Stimulated activated CD8-positive, alpha-beta memory T cell treated with anti-CD3 and anti-CD28 coated beads, Interleukin-15, amount 100 ng/mL, for 1 hour (primary cell): ENCODE data around the gene ST6GALNAC1.
A peak's percentile ranks its signal among the peaks of the same experiment; 100 is the strongest.

Experiments
- DNase-seq: peaks from one replicate; pipeline ENCODE4 v3.0.0-alpha.2; 2020; ENCODE audit warnings: low read depth

The ST6GALNAC1 gene

DNA sequence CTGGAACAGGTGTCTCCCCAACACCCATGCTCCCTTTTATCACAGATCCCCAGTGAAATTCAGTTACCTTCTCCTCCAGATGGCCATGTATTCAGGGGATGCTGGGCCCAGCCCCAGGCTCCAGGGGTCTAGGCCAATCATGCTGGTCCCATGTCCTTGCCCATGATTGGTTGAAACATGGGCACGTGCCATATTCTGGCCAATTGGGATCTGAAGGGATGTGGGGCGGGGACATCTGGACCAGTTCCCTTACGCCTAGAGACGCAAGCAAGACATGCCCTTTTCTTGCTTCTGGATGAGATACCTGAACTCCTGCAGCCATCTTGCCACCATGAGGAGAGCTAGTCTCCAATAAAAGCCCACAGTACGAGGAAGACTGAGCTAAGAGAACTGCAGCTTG lies 31.0 kb upstream of the ST6GALNAC1 start:
- no peak for DNase-seq

DNA sequence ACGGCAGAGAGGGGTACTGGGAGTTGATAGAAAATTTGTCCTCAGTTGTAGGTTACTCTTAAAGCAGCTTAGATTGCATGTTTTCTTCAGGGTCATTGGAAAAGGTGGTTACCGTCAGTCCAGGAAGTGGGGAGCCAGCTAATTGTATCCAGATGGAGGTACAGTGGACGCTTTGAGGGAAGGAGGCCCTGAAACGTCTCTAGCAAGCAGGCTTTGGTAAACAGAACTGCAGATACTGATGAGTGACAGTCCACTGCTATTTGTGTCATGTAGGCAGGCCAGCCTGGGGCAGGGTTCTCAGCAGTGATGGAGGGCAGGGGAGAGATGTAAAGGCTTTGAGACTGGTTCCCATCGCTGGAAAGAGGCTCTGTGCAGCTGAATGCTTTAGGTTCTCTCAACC lies 30.2 kb upstream of the ST6GALNAC1 start:
- no peak for DNase-seq

DNA sequence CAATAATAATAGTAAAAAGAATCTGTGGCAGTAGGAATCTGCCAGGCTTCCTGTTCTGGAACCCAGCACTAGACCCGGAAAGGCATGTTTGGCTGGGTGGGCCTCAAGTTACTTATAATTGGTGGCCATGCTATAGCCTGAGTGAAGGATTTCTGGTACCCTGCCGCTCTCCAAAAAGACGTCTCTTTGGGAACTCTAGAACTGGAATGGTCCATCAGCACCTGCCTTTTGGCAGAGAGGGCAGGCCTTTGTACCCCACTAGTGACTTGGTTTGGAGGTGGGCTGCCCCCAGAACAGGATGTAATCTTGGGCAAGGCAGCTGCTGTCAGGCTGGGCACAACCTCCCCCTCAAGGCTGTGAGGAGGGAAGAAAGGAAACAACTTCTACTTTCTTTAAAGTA lies 29.3 kb upstream of the ST6GALNAC1 start:
- no peak for DNase-seq

DNA sequence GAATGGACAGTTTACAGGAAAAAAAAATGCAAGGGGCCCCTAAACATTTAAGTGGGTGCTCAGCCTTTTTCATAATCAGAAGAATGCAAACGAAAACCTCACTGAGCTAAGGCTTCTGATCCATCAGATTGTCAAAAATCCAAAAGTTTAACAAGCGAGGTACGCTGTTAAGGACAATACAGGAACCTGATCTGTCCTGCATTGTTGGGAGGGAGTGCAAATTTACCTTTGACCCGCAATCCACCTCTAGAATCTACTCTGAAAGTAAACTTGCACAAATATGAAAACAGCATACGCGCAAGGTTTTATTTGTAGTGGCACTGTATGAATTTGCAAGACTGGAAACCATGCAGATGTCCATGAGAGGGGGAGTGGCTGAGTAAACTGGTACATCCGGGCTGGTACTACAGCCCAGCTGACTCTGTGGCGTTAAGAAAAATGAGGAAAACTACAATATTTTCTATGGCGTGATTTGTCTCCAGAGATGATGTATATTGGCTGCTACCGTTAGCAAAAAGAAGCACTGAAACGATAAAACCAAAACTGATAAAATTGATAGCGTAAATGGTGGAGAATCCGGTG lies 28.8 kb upstream of the ST6GALNAC1 start:
- DNase-seq, result no peak

DNA sequence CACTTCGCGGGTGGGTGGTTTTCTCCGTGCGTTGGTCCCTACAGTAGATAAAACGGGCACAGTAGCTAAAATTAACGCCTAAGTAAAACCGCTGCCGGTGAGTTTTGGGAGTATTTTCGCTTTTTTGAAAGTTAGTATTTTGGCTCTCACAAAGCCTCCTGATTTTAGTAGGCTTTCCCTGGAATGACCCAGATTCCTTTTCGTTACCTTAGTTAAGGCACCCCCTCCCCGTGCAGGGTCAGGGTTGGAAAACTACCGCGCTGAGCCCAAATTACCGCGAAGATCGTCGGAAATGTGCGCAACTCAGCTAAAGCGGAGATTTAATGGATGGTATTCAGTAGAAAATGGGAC lies 28.3 kb upstream of the ST6GALNAC1 start:
- DNase-seq, result no peak

DNA sequence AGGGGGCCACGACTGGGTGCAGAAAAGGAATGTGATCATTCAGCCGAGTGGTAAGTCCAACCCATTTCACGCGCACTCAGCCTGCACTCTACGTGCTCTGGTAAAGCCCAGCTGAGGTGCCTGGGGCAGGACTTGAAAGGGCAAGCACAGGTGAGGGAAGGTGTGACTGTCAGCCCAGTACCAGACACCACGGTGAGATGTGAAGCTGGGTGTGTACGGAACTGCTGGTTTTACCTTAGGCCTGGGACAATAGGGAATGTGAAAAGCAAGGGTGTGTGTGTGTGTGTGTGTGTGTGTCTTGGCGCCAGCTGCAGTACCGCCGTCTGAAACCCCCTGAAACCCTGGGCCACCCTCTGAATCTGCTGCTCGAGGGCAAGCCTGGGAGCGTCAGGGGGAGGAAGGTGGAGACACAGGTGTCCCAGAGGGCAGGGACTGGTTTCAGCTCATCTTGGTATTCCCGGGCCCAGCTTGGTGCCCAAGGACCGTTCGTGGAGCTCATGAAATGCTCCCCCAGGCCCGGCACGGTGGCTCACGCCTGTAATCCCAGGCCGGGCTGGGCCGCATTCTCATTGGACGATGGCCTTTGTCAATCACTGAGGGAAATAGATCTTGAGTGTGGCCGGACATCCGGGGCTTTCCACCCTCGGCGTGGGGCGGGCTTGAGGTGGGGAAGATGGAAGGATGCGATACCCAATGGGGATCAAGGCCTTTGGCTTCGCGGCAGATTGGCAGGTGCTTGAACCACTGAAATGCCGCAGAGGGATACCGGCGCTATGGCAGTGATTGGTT lies 27.8 kb upstream of the ST6GALNAC1 start:
- DNase-seq, result peak; percentile 98

DNA sequence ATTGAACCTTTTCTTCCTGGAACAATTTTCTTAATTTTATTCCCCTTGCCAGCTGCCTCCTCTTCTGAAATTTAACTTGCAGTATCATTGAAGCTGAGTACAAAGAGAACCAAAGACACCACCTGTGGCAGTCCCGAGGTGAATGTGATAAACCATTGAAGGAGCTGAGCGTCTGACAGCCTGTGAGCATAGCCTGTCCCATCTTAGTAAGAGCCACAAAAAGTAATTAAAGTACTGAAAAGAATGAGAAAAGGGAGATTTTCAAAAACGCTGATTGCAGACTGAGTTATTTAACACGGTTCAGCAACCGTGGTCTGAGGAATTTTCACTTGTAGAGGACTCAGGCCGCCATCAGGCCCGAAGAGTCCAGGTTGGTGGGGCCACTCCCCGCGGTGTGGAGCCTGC lies 27.2 kb upstream of the ST6GALNAC1 start:
- no peak for DNase-seq

DNA sequence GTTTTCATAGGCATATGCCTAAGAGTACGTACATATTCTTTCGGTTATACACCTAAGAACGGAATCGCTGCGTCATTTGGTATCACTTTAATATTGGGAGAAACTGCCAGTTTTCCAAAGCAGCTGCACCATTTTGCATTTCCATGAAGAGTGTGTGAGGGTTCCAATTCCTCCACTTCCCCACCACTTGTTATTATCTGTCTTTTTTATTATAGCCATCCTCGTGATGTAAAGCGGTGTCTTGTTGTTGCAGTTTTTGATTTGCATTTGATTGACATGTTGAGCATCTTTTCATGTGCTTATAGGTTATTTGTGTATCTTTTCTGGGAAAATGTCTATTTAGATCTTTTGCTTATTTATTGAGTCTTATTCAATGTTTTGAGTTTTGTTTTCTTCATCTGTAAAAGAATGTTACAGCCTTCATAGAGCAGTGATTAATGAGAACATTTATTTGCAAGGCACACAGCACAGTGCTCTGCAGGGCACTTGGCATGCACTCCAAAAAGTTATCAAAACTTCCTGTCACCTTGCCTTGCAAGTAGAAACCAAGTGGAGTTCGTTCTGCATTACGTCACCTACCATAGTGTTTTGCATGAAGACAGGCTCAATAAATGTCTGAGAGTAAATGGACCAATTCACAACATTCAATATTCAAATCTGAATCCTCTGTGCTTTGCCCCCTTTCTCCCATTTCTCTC lies 26.6 kb upstream of the ST6GALNAC1 start:
- no peak for DNase-seq

DNA sequence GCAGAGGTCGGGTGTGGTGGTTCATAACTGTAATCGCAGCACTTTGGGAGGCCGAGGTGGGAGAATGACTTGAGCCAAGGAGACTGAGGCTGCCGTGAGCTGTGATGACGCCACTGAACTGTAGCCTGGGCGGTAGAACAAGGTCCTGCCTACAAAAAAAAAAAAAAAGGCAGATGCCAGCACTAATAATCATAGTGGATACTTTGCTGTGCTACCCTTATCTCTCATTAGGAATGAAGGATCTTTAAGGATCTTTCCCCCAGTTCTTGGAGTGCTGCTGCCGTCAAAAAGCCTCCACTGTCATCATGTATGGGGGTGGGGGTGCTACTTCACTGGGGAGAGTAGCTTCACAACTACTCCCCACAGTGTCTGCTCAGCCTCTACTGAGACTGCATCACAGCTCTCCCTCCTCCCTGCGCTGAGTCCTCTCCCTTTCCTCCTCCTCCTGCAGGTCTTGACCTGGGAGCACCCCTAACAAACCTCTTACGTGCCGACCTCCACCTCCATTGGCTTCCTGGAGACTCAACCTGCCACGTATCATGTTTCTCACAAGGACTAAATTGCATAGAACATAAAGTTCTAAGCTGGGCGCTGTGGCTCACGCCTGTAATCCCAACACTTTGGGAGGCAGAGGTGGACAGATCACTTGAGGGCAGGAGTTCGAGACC lies 24.4 kb upstream of the ST6GALNAC1 start:
- DNase-seq, result no peak

DNA sequence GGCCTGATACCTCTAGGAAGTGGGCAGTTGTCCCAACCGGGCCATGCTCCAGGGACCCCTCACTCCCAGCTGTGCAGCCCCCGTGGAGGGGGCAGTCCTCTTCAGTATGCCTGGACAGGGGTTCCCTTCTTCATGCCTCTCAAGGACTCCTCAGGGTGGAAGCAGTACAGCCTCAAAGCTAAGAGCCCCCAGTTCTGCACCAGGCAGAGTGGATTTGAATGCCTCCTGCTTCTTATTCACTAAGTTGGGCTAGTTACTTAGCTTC lies 23.9 kb upstream of the ST6GALNAC1 start:
- DNase-seq, result no peak

DNA sequence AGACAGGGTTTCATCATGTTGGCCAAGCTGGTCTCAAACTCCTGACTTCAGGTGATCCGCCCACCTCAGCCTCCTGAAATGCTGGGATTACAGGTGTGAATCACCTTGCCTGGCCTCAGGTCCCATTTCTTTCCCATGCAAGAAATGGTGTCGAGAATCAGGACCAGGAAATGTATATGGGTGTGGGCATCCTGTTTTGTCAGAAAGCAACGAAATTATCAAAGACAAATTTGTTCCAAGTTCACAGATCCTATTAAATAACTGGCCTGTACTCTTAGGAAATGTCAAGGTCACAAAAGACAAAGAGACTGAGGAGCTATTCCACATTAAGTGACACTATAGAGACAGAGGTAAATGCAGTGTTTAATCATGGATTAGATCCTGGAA lies 17.1 kb upstream of the ST6GALNAC1 start:
- no peak for DNase-seq

DNA sequence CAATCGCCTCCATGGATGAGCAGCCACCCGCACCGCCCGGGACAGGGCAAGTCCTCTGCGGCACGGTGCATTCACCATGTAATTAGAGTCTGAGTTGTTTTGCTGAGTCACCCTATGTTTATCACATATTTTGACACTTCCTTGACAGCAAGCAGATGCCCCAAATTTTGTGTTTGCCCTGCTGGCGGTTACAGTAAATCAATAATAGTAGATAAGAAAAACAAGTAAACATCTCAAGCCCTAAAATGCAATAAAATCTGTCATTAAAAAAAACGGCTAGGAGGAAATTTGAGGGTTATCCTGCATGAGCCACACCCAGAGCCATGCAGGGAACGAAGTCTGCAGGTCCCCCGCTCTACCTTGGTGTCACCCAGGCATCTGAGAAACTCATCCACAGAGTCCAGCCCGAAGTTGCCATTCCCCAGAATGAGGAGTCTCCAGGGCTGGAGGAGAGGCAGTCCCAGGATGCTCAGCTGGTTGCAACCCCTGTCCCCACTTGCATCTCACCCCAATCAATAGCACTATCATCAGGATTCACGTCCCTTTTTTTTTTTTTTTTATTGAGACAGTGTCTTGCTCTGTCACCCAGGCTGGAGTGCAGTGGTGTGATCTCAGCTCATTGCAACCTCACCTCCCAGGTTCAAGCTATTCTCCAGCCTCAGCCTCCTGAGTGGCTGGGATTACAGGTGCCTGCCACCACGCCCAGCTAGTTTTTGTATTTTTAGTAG lies 16.5 kb upstream of the ST6GALNAC1 start:
- no peak for DNase-seq

DNA sequence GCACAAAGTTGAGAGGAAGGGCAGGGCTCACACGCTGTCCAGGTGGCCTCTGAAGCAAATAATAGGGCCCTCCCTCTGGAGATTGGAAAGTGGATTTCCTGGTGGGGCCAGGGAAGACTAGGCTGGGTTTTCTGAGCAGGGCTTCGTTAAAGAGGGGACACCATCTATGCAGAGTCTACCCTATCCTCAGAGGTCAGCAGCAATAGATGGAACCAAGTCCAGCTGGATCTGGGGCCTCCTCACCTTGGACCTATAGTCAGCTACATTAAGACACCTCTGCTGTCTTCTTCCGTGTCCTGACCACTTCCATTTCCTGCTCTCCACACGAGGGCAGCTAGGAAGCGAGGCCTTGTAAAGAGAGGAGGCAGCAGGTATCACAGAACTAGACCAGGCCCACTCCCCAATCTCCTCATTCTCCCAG lies 14.7 kb upstream of the ST6GALNAC1 start:
- no peak for DNase-seq

DNA sequence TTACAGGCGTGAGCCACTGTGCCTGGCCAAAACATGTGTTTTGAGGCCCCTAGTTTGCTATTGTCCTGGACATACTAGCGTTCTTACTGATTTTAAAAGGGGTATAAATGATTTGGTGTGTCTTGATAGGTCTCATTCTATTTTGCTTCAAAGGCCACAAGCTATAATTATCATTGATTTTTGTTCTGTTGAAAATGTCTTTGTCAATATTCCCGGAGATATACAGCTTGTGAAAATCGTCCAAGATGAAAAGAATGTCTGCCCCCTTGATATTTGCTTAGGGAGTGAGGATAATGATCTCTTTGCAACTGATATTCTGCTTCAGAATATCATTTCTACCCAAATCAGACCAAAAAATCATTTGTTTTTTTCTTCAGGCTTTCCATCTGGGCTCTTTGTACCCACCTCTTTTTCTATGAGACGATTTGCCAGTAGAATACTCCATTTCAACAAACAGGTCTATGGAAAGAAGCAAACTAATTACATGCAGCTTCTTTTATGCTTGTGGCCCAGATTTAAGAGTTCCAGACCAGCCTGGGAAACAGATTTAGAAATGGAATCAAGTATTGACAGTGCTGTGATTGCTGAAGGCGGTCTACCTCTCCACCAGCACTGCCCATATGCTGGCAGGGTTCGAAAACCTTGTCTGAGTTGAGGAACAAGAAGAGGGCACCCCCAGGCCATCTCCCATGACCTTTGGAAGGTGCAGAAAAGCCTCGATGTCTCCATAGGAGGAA lies 14.1 kb upstream of the ST6GALNAC1 start:
- no peak for DNase-seq

DNA sequence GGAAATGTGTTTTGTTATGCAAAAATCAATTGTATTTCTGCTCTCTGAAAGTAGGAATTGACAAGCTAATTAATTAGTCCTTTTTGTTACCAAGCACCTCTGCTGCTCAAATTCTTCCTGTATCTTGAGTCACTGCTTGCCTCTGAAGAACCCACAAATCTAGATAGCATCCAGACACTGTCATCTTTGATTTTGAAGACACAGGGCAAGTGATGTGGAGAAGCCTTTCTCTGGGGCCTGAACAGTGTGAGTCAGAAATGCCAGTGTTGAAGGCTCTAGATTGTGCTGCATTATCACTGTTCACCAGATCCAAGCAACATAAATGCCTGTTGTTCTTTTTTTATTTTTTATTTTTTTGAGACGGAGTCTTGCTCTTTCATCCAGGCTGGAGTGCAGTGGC lies 10.9 kb upstream of the ST6GALNAC1 start:
- DNase-seq, result no peak

DNA sequence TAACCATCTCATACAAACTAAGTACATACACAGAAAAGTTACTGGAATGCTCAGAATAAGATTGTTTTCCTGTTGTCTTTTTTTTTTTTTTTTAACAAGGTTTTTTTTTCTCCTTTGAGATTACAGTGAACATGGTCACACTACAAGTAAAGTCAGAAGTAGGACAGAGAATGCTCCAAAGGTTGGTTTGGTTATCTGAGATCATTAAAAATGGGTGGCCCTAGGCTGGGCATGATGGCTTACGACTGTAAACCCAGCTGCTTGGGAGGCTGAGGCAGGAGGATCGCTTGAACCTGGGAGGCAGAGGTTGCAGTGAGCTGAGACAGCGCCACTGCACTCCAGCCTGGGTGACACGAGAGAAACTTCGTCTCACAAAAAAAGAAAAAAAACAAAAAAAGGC lies 6.9 kb upstream of the ST6GALNAC1 start:
- DNase-seq, result no peak

DNA sequence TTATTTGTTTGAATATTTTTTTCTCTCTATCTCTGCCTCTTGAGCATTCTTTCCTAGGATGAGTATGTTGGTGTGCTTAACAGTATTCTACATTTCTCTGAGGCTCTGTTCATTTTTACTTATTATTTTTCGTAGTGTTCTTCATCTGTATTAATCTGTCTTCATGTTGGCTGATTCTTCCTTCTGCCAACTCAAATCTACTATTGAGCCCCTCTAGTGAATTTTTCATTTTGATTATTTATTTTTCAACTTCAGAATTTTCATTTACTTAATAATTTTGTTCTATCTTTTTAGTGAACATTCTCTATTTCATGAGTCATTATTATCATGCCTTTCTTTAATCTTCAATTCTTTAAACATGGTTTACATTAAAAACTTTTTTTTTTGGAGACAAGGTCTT lies 3.2 kb upstream of the ST6GALNAC1 start:
- DNase-seq, result no peak

DNA sequence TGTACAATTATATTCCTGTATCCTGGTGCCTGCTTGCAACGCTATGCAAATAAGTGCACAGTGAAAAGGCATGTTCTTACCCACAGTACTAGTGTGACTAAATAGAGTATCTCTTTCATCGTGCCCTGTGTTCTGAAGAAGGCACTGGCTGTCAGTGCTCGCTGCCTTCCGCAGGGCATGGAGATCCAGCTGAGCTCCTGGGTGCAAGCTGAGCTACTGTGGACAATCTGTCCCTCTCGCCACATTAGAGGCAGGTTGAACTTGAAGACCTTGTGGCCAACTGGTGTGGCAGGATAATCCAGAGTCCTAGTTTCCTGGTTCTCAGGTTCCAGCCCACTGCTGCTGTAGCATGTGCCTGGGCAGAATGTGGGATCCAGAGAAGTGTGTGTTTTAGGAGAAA lies 1.9 kb upstream of the ST6GALNAC1 start:
- DNase-seq, result no peak

DNA sequence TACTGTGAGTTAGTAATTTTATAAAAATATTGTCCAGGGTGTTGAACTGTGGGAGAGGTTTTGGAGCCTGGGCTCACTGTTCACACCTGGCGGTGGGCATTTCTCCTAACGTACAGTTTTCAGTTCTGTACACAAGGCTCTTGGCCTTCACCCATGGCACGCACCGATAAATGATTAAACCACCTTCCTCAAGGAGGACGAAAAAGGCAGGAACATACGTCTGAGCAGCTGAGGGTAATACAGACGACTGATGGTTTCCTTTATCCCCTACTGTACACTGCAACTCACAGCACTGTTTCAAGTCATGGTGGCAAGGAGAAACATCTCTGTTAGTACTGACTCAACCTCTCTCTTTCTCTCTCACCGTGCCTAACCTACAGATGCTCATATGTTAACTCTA lies 1.4 kb upstream of the ST6GALNAC1 start:
- DNase-seq, result no peak

DNA sequence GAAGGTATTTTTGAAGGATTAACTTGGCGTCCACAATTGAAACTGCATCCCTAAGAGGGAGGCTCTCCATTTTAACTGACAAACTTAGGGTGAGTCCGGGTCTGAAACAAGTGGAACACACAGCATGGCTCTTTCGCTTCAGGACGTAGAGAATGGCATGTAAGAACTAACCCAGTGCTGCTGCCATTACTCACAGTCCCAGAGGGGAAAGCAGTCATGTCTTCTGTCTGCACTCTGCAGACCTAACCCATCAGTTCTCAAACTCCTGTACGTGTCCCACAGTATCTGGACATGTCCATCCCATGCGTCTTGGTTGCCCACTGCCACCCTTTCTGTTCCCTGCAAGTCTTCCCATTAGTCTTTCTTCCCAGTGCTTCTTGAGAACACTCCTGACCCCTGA lies 563 bp downstream of the ST6GALNAC1 start:
- DNase-seq, result no peak

DNA sequence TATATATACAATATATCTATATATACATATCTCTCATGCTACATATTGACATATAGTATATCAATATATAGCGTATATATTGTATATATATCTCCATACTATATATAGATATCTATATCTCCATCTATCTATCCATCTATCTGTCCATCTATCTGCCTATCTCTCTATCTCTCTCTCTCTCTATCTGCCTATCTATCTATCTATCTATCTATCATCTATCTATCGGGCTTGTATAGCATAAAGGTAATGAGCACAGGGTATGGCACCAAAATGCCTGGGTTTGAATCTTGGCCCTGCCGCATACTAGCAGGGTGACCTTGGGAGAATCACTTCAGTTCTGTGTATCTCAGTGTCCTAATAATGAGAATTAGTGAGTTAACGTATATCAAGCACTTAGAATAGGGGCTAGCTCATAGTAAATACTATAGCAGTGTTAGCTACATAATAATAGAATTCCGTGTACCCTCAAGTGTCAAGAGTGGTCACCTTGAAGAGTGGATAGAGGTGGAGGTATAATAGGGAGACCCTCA lies 1.5 kb downstream of the ST6GALNAC1 start:
- DNase-seq, result no peak

DNA sequence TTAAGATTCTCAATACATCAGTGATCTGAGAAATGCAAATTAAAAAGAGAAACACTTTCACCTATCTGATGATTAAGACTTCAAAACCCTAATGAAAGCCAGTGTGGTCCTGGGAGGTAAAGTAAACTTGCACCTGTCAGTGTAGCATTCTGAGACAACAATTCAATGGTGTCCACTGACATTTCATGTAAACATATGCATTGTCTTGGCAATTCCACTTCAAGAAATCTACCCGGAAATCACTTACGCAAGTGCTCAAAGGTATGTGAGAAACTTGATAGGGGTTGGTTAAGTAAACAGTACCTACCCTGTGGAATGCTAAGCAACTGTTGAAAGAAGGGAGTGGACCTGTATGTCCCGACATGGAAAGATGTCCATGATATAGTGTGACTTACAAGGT lies 2.1 kb downstream of the ST6GALNAC1 start:
- DNase-seq, result no peak
